ENCODE results near the gene OR4D11. TPM values are rescaled to one million over a fixed set of nuclear protein-coding genes. Genes with fewer than 3 reads are reported as not detected.

The OR4D11 gene
- total RNA-seq, 1 donor from 2014 or later: not detected

GRCh38 chr11:59550842-59551658 is 47.7 kb downstream of the OR4D11 start:
- H3K27me3 ChIP-seq (ENCODE audit: control insufficient read depth, insufficient read depth, low read length): no peaks in the 10 kb centered on the region
- no peak for TF ChIP-seq CTCF (IDR thresholded peaks at IDR 0.05; ENCODE audit: insufficient read depth, low read length, severe bottlenecking)
- no peak for FAIRE-seq
- H3K36me3 ChIP-seq (ENCODE audit: control insufficient read depth, insufficient read depth, low read length): no peaks in the 10 kb centered on the region
- peak; percentile 83 for DNase-seq (ENCODE audit: low read depth)
- H3K4me3 ChIP-seq (ENCODE audit: low read depth, low read length): peak overlapping the region; percentile 50

GRCh38 chr11:59551659-59552521 is 48.5 kb downstream of the OR4D11 start:
- DNase-seq (ENCODE audit: low read depth): peak; percentile 62
- FAIRE-seq: no peak

GRCh38 chr11:59552844-59553243 is 49.5 kb downstream of the OR4D11 start:
- no peak for TF ChIP-seq CTCF (IDR thresholded peaks at IDR 0.05; ENCODE audit: insufficient read depth, low read length, severe bottlenecking)
- FAIRE-seq: no peak
- no peaks in the 10 kb centered on the region for H3K27me3 ChIP-seq (ENCODE audit: control insufficient read depth, insufficient read depth, low read length)
- H3K36me3 ChIP-seq (ENCODE audit: control insufficient read depth, insufficient read depth, low read length): no peaks in the 10 kb centered on the region
- no peak overlapping the region for H3K4me3 ChIP-seq (ENCODE audit: low read depth, low read length)
- DNase-seq (ENCODE audit: low read depth): no peak

More at GRCh38 chr11:59551659-59552521, 48.5 kb downstream of the OR4D11 start:
- H3K27me3 ChIP-seq (ENCODE audit: control insufficient read depth, insufficient read depth, low read length): no peaks in the 10 kb centered on the region
- peak overlapping the region; percentile 50 for H3K4me3 ChIP-seq (ENCODE audit: low read depth, low read length)
- TF ChIP-seq CTCF (IDR thresholded peaks at IDR 0.05; ENCODE audit: insufficient read depth, low read length, severe bottlenecking): no peak
- H3K36me3 ChIP-seq (ENCODE audit: control insufficient read depth, insufficient read depth, low read length): no peaks in the 10 kb centered on the region

- no peaks in the 10 kb centered on the region for H3K36me3 ChIP-seq (ENCODE audit: control insufficient read depth, insufficient read depth, low read length)
- H3K4me3 ChIP-seq (ENCODE audit: low read depth, low read length): no peak overlapping the region
- FAIRE-seq (no peak), DNase-seq (ENCODE audit: low read depth) (no peak)
- no peak for TF ChIP-seq CTCF (IDR thresholded peaks at IDR 0.05; ENCODE audit: insufficient read depth, low read length, severe bottlenecking)
- no peaks in the 10 kb centered on the region for H3K27me3 ChIP-seq (ENCODE audit: control insufficient read depth, insufficient read depth, low read length)
These were observed 49.9 kb downstream of the OR4D11 start for GRCh38 chr11:59553323-59553722.

Other genes with a start within 250 kb of the OR4D11 start
- gene OR5AN1, start 144.7 kb upstream of the OR4D11 start, total RNA-seq: not detected in 2 replicates
- gene OR5A2, start 77.2 kb upstream of the OR4D11 start, total RNA-seq: not detected in 2 replicates
- gene OR5A1, start 67.1 kb upstream of the OR4D11 start, total RNA-seq: not detected in 2 replicates
- gene OR4D6, start 46.6 kb upstream of the OR4D11 start, total RNA-seq: not detected in 2 replicates
- gene OR4D10, start 30.3 kb upstream of the OR4D11 start, total RNA-seq: not detected in 2 replicates
- gene OR4D9, start 8.0 kb downstream of the OR4D11 start, total RNA-seq: not detected in 2 replicates
- gene OSBP, start 112.2 kb downstream of the OR4D11 start, total RNA-seq: 32.1 and 36.6 TPM in 2 replicates
- 3.7 and 5.6 TPM in 2 replicates for gene PATL1, start 165.5 kb downstream of the OR4D11 start, total RNA-seq
- gene OR10V1, start 210.3 kb downstream of the OR4D11 start, total RNA-seq: not detected in 2 replicates